ENCODE results near the gene THUMPD3.

THUMPD3 gene

DNA sequence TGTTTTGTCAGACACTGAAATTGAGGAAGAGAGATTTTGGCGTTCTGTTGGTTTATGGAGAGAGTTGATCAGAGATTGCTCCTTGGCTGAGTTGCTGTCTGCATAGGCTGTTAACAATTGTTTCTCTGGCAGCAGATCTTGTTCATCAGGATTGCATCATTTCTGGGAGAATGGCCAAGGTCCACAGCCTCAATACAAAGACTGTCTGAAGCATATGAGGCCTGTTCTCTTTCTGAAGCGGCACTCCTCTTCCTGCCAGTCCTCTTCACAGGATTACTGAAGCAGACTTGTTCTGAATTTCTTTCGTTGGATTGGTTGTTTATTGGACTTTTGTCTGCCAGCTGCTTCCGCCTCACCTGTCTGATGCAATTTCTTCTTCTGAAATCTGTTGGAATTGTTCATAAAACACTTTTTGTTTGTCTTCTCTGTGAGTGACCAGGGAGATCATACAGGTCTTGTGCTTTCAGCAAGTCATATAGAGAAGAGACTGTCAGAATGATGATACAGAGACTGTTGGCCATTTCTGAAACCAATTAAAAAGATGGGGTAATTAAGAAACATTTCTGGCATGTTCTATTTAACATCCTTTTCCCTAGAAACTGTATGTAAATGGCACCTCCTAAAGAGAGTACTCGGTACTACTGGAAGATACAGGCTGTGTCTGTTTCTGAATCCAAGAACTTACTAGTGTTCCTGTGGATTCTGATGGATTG lies 60.0 kb downstream of the THUMPD3 start:
- peak; percentile 93 for DNase-seq (ENCODE audit: low spot score)

DNA sequence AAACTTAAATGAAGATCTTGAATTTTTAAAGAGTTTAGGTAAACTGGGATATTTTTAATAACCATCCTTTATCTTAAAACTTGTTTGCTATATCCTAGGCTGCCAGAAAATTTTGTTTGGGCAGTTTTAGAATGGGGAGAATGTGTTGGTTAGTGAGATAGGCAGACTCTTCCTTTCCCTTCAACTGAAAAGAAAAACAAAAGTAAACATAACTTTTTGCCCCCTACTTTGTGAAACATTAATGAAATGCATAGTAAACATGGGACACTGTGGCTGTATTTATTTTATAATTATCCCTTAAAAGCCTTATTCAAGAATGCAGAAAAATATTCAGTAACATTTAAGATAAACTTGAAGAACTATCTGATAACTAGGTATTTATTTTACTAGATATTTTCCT lies 65.6 kb downstream of the THUMPD3 start:
- DNase-seq (ENCODE audit: low spot score), result no peak

DNA sequence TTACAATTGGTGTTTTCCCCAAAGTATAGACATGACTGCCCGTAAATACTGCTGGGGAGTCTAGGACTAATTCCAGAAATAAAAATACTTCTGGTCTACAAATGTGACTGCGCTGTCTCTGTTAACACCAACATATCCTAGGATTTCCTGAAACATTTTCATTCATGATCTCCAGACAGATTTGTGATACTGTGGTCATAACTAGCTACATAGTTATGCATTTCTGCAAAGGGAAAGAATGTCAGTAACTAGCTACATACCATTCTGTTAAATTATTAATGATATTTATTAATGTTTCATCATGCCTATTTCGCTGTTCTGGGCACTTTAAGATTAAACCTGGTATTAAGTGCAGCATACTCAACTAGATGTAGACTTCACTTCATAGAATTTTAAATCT lies 67.9 kb downstream of the THUMPD3 start:
- no peak for DNase-seq (ENCODE audit: low spot score)

DNA sequence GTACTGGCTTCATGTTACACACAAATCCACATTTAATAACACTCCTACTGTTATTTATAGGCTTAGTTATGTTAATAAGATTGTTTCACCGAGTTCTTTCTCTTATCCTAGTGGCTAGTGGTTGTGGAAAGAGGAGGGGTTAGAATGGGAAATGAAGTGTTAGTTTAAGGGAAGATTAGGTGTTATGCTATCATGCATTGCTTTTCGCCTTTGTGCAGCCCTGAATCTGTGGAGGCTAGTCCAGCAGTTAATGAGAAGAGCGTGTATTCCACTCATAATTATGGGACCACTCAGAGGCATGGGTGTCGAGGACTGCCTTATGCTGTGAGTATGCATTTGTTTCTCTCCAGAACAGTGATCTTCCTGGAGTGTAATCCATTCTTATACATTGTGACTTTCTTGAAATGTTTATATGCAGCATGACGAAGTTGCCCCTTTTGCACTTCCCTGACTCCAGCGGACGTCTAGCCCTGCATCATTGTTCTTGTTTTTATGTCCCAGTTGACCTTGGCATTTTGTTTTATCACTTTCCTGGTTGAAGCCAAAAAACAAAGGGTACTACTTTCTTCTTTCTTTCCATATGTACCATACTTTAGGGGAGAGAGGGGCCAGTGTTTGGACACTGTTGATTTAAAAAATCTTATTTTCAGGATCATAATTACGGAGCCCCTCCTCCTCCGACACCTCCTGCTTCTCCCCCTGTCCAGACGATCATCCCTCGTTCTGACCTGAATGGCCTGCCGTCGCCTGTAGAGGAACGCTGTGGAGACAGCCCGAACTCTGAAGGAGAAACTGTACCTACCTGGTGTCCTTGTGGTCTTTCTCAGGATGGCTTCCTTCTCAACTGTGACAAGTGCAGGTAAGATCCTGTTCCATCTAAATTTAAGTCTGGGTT lies 71.0 kb downstream of the THUMPD3 start:
- no peak for DNase-seq (ENCODE audit: low spot score)

DNA sequence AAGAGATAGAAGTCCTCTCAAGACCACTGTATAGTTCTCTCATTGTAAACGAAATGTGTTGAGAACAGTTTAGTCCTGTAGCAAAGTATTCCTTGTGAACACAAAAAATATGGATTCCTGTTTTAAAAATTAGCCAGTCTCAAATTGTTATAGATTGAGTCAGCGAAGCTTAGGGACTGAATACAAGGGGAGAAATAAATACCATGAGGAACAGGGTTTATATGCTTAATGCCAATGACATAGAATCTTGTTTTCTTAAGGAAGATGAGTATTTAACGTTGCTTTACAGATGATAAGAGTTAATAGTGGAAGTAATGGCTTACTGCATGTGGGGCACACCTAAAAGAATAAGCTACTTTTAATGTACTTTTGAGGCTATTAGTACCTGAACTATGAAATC lies 72.5 kb downstream of the THUMPD3 start:
- DNase-seq (ENCODE audit: low spot score), result no peak

Measured in LoVo (cell line).